ENCODE data around the gene SETD1B. TPM values are rescaled to one million over a fixed set of nuclear protein-coding genes. Genes with fewer than 3 reads are reported as not detected.

Gene SETD1B
- total RNA-seq, 1 experiment from 2014 or later = 32.2 TPM

DNA sequence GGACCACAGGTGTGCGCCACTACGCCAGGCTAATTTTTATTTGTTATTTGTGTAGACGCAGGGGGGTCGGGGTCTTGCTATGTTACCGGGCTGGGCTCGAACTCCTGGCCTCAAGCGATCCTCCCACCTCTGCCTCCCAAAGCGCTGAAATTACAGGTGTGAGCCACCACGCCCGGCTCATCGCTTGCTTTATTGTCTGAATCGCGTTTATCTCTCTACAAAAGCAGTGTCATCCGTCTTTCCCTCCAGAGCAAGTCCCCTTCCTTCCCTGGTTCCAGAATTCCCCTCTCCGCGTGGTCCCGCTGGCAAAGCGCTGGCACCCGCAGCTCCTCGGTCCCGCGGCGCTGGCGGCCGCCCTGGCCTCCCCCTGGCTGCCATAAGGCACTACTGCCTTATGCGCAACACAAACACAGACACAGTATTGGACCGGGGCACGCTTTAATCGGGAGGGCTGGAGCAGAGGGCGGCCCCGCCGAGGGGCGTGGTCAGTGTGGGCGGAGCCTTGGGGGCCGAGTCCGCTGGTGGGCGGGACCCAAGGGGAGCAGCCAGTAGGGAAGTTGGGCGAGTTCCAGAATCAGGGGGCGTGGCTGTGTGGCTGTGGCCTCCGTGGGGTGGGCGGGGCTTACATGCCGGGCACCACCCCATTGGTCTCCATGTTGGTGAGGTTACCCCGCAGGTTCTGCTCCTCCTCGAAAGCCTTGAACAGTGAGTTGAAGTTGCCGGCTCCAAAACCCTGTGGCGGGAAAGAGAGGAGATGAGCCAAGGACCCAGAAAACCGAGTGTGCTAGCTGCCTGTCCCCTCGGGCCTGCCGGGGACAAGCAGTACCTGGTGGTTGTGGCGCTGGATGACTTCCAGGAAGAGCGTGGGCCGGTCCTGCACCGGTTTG is 35.5 kb downstream of the SETD1B start:
- TF ChIP-seq, protein P1, sequence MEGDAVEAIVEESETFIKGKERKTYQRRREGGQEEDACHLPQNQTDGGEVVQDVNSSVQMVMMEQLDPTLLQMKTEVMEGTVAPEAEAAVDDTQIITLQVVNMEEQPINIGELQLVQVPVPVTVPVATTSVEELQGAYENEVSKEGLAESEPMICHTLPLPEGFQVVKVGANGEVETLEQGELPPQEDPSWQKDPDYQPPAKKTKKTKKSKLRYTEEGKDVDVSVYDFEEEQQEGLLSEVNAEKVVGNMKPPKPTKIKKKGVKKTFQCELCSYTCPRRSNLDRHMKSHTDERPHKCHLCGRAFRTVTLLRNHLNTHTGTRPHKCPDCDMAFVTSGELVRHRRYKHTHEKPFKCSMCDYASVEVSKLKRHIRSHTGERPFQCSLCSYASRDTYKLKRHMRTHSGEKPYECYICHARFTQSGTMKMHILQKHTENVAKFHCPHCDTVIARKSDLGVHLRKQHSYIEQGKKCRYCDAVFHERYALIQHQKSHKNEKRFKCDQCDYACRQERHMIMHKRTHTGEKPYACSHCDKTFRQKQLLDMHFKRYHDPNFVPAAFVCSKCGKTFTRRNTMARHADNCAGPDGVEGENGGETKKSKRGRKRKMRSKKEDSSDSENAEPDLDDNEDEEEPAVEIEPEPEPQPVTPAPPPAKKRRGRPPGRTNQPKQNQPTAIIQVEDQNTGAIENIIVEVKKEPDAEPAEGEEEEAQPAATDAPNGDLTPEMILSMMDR (IDR thresholded peaks at IDR 0.05; ENCODE audit: unreplicated experiment) = no peak
- intact Hi-C loops (cut with micrococcal nuclease; ENCODE audit: unreplicated experiment) = no loop called here

DNA sequence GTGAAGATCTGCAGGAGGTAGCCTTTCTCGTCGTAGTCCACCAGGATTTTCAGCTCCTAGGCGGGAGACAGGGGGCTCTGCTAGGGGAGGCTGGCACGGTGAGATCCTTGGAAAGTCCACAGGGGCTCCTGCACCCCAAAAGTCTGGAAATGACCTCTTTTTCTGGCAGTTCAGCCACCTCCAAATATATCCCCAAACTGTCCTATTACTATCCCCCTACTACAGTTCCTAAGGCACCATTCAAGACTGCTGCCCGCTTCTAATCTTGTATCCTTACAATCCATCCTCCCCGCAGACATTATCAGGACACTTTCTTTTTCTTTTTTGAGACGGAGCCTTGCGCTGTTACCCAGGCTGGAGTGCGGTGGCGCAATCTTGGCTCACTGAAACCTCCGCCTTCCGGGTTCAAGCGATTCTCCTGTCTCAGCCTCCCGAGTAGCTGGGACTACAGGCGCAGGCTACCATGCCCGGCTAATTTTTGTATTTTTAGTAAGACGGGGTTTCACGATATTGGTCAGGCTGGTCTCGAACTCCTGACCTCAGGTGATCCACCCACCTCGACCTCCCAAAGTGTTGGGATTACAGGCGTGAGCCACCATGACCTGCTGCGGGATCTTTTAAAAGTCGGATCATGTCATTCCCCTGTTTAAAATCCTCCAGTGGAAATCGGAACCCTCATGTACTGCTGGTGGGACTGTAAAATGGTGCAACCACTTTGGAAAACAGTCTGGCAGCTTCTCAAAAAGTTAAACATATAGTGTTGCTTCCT is 36.4 kb downstream of the SETD1B start:
- BruUV-seq (replicated peaks) = TSS peak; percentile 67
- TF ChIP-seq, protein P1 (IDR thresholded peaks at IDR 0.05; ENCODE audit: unreplicated experiment) = no peak
- Mint-ChIP-seq H3K36me3 (ENCODE audit: insufficient read depth, unreplicated experiment) (peaks cover 17% of the 10 kb centered on the region), H3K27me3 (ENCODE audit: unreplicated experiment) (no peaks in the 10 kb centered on the region), H3K4me3 (ENCODE audit: low read depth, unreplicated experiment) (peak overlapping the region; percentile 85), H3K27ac (ENCODE audit: unreplicated experiment) (peak overlapping the region; percentile 29), H3K9me3 (ENCODE audit: low read depth, unreplicated experiment) (no peaks in the 10 kb centered on the region), H3K4me1 (ENCODE audit: low read depth, unreplicated experiment) (peaks cover 9% of the 10 kb centered on the region)
- CTCF ChIA-PET = interaction anchor here (0.7 to 1.3 kb wide), 2 partner anchors 32 to 46 kb away, joined by 3 to 4 read pairs; no protein-coding TSS in a partner anchor
- peak; percentile 20 for DNase-seq
- intact Hi-C loops (cut with micrococcal nuclease; ENCODE audit: unreplicated experiment) = no loop called here

More for the DNA sequence above, 35.5 kb downstream of the SETD1B start:
- no peaks in the 10 kb centered on the region for H3K27me3 Mint-ChIP-seq (ENCODE audit: unreplicated experiment)
- H3K4me3 Mint-ChIP-seq (ENCODE audit: low read depth, unreplicated experiment) = peak overlapping the region; percentile 85
- peaks cover 9% of the 10 kb centered on the region for H3K4me1 Mint-ChIP-seq (ENCODE audit: low read depth, unreplicated experiment)
- CTCF ChIA-PET = interaction anchor here (0.8 to 1.3 kb wide), 3 partner anchors 41 to 49 kb away, joined by 4 read pairs; partner anchors contain the start of gene PSMD9
- peaks cover 17% of the 10 kb centered on the region for H3K36me3 Mint-ChIP-seq (ENCODE audit: insufficient read depth, unreplicated experiment)
- DNase-seq = peak; percentile 100
- peak overlapping the region; percentile 29 for H3K27ac Mint-ChIP-seq (ENCODE audit: unreplicated experiment)
- no peaks in the 10 kb centered on the region for H3K9me3 Mint-ChIP-seq (ENCODE audit: low read depth, unreplicated experiment)
- no TSS peak for BruUV-seq (replicated peaks)

DNA sequence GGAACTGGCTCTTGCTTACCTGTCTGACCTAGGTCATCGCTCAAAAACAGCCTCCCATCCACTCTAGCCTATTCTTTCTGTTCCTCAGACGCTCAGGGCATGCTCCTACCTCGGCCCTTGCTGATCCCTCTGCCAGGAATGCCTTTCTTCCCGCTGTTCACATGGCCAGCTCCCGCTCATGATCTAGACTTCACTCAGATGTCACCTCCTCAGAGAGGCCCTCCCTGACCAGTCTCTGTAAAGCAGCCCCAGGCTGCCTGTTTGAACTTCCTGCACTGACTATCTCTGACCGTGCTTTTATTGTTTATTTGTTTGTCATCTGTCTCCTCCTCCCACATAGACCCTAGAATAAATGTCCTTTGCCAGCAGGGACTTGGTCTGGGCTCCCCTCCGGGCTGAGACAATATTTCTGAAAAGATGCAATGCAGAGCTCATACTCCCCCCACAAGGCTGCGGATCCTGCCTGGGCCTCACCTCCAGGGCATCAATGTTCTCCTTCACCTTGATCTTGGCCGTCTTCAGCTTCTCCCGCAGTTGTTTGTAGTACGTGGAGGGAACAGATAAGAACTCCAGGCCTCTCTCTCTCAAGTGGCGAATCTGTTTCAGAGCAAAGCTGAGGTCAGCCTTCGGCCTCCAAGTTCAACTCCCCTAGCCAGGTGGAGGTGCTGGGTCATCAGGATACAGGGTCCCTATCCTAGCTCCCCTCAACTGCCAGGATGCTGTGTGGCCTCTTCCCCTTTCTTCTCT is 39.6 kb downstream of the SETD1B start:
- Mint-ChIP-seq H3K27me3 (ENCODE audit: unreplicated experiment) (no peaks in the 10 kb centered on the region), H3K36me3 (ENCODE audit: insufficient read depth, unreplicated experiment) (peaks cover 17% of the 10 kb centered on the region), H3K4me3 (ENCODE audit: low read depth, unreplicated experiment) (no peak overlapping the region), H3K4me1 (ENCODE audit: low read depth, unreplicated experiment) (peaks cover 9% of the 10 kb centered on the region), H3K9me3 (ENCODE audit: low read depth, unreplicated experiment) (no peaks in the 10 kb centered on the region), H3K27ac (ENCODE audit: unreplicated experiment) (no peak overlapping the region)
- no TSS peak for BruUV-seq (replicated peaks)
- TF ChIP-seq, protein P1 (IDR thresholded peaks at IDR 0.05; ENCODE audit: unreplicated experiment) = no peak
- CTCF ChIA-PET = no interaction called here
- no peak for DNase-seq
- intact Hi-C loops (cut with micrococcal nuclease; ENCODE audit: unreplicated experiment) = no loop called here

DNA sequence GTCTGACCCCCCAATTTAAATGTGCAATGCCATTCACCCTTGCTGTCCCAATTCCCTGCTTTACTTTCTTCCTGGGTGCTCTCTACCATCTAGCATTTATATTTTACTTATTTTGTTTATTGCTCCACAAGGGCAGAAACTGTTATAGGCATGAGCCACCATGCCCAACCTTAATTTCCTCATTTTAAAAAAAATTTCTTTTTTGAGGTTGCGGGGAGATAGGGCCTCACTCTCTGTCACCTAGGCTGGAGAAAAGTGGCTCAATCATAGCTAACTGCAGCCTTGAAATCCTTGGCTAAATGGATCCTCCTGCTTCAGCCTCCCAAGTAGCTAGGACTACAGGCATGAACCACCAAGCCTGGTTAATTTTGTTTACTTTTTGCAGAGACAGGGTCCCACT is 41.9 kb downstream of the SETD1B start:
- CTCF ChIA-PET = no interaction called here
- Mint-ChIP-seq H3K4me3 (ENCODE audit: low read depth, unreplicated experiment) (no peak overlapping the region), H3K36me3 (ENCODE audit: insufficient read depth, unreplicated experiment) (no peaks in the 10 kb centered on the region), H3K4me1 (ENCODE audit: low read depth, unreplicated experiment) (peaks cover 9% of the 10 kb centered on the region), H3K9me3 (ENCODE audit: low read depth, unreplicated experiment) (no peaks in the 10 kb centered on the region), H3K27me3 (ENCODE audit: unreplicated experiment) (no peaks in the 10 kb centered on the region), H3K27ac (ENCODE audit: unreplicated experiment) (no peak overlapping the region)
- intact Hi-C loops (cut with micrococcal nuclease; ENCODE audit: unreplicated experiment) = no loop called here
- no TSS peak for BruUV-seq (replicated peaks)
- no peak for DNase-seq
- TF ChIP-seq, protein P1 (IDR thresholded peaks at IDR 0.05; ENCODE audit: unreplicated experiment) = no peak

Data from Calu3 (cell line).